ENCODE results near the gene ATOH8.

GRCh38 chr2:85775406-85776381, 21.9 kb downstream of the ATOH8 start:
- TF ChIP-seq JUN (IDR thresholded peaks at IDR 0.05) = no peak
- no peak for TF ChIP-seq CTCF (IDR thresholded peaks at IDR 0.05)
- TF ChIP-seq RARB (CRISPR knock-in tag; IDR thresholded peaks at IDR 0.05) = no peak
- TF ChIP-seq E2F6 (IDR thresholded peaks at IDR 0.05; ENCODE audit: borderline replicate concordance, low read depth) = no peak
- no peak for TF ChIP-seq MYC (IDR thresholded peaks at IDR 0.05; ENCODE audit: borderline replicate concordance, low read length)
- TF ChIP-seq NR3C1 (IDR thresholded peaks at IDR 0.05) = no peak
- no peak for TF ChIP-seq SMC3 (IDR thresholded peaks at IDR 0.05)
- TF ChIP-seq SREBF2 (IDR thresholded peaks at IDR 0.05) = no peak
- no peak for TF ChIP-seq RFX5 (IDR thresholded peaks at IDR 0.05)

Data from A549 (cell line).